NCI-H69 (cell line): Measurements from ENCODE around the gene LYRM4.
"Not testable (repeated sequence)": the region's sequence is repeated elsewhere in the genome, so short reads cannot be mapped to it uniquely, and the experiment has no call there.

Experiments
- DNase-seq: peaks from one replicate; lab custom pipeline; 2025; lab: John Stamatoyannopoulos, UW

LYRM4 gene

DNA sequence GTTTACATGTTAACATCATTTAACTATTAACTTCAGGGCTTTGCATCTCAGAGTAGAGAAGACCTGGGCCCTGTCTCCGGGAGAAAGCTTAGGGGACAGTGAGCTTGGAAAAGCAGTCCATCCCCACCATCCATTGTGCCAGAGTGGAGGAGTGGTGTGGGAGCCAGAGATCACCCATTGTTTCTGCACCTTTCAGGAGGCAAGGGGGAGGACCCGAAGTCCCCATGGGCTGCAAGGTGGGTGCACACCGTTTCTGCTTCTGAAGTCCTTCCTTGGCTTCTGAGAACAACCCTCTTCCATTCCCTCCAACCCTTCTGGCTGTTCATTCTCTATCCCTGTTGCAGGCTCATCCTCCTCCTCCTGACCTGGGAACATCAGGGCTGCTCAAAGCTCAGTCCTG lies 179.6 kb downstream of the LYRM4 start:
- DNase-seq = no peak

DNA sequence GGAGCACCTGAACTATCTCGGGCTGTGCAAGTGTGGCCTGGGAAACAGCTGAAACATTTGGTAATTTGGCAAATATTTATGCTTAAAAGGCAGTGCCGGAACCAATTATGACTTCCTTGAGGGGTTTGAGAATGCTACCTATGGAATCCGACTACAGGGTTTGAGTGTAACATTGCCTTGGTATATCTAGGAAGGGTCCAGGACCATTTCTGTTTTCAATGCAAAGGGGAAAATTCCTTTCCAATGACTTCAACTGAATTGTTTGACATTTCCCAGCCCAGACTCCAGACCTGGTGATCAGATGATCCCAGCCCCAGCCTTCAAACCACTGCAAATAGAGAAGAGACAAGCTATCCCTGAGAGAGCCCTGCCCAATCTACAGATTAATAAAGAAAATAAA lies 180.2 kb downstream of the LYRM4 start:
- no peak for DNase-seq

DNA sequence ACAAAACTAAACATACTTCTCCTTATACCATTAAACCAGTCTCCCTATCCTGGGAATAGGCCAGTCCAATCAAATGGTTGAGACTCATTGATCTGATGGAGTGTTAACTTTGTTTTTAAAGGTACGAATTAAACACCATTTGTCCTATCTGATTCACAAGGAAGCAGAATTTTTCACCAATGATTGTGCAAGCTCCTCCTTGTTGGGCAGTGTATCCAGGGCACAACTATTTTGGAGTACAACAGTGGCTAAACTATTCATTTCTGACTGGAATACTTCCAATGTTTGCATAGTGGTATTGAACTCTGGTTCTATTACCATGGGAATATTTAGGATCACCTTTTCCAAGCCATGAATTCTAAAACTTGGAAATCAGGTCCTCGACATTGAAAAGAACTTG lies 181.1 kb downstream of the LYRM4 start:
- no peak for DNase-seq

DNA sequence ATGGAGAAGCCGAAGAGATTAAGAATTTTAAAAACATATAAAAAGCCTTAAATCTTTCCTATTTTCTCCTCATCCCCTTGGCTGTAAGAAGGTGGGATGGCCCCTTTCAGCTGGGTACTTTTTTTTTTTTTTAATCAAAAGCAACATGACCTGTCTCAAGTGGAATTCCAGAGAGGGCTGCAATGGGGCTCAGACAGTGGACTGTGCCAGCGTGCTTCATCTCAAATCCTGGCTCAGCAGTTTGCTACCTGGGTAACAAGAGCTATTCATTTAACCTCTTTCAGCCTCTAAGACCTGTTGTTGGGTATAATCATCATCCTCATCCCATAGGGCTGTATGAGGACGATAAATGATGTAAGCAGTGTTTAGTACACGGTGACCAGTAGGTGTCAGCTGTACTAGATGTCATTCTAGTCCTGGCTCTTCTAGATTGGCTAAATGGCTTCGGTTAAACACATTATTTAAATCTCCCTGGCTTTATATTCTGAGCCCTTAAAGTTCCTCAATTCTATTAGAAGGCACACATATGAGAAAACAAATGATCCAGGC lies 182.6 kb downstream of the LYRM4 start:
- peak; percentile 30 for DNase-seq

DNA sequence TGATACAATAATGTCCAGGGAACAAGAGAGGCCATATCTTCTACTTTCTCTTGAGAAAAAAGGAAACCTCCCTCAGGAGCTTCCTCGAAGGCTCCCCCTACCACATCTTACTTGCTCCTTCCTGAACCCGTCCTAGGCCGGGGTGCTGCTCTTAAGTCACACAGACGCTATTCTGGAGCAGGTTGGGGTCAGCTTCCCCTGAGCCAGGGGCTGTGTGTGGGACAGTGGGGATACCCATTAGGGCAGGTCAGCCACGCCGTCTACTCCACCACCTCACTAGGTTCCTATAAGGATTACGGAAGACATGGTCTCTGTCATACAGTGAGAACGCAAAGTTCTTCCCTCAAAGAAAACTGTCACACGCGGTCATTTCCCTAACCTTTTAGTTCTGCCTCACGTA lies 183.8 kb downstream of the LYRM4 start:
- no peak for DNase-seq

DNA sequence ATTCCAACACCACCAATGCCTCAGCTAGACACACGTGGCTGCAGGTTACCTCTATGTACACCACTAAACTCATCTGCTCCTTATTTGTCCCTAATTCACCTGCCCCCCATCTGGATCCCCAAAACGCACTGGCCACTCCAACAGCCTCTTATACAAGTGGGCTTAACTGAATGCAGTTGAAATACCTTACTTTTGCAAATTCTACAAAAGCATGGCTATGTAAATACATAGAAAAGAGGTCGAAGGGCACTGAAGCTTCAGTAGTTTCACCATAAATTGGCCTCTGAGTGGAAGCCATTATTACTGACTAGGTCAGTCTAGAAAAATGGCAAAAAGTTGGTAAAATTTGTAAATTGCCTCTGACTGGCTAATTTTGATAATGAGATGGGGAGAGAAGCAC lies 186.8 kb downstream of the LYRM4 start:
- no peak for DNase-seq

DNA sequence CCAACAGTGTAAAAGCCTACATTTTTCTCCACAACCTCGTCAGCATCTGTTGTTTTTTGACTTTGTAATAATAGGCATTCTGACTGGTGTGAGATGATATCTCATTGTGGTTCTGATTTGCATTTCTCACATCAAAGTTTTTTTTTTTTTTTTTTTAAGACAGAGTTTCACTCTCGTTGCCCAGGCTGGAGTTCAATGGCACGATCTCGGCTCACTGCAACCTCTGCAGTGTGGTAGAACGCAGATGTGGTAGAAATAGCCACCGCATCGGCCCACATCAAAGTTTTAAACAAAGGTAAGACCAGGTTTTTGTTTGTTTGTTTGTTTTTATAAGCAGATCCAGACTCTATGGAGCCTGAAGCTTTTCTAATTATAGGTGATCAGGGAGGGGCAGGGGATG lies 188.3 kb downstream of the LYRM4 start:
- DNase-seq = no peak

DNA sequence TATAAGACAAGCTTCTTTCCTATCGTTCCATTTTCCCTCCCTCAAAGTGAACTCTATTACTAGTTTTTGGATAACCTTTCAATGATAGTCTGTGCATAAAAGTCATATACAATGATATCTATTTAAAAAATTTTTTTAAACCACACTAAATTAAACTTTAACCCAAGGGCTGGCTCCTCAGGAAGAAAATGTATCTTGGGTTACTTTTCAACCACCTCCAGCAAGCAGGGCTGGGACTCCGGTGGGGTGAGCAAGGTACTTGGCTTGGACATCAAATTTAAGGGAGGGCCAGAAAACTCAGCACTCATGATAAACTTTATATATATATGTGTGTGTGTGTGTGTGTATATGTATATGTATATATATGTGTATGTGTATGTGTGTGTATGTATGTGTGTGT lies 189.5 kb downstream of the LYRM4 start:
- DNase-seq = no peak

DNA sequence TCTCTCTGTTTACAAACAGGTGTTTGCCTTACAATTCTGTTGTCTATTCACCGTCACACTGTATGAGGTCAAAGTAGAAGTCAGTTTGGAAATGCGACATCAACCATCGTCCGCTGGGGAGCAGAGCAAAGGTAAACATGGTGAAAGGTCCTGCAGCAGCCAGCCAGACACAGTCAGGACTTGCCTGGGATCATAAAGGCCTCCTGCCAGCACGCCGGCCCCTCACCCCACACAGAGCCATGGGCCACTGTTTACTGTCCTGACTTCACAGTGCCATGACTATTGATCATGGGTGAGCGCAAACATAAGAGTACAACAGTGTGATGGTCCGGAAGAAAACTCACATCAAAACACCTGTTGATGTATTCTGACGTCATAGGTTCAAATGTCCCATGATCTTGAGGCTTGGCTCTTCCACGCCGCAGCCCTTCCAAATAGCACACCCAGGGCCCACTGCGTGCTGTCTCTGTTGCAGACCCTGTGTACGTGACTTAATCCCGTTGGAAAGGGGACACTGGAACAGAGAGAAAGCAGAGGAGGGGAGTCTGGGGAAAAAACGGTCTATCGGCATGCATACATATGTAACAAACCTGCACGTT lies 192.5 kb downstream of the LYRM4 start:
- DNase-seq = no peak

DNA sequence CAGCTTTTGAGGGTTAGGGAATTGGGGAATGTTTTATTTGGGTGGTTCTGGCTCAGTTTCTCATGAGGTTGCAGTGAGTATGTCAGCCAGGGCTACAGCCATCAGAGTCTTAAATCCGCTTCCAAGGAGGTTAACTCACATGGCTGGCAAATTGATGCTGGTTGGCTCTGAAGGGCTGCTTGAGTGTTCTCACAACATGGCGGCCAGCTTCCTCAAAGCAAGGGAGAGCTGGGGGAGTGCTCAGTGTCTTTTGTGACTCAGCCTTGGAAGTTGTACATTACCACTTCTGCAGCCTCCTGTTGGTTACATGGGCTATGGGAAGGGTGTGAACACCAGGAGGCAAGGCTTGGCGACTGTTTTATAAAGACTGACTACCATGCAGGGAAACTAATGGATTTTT lies 193.4 kb downstream of the LYRM4 start:
- DNase-seq = no peak

DNA sequence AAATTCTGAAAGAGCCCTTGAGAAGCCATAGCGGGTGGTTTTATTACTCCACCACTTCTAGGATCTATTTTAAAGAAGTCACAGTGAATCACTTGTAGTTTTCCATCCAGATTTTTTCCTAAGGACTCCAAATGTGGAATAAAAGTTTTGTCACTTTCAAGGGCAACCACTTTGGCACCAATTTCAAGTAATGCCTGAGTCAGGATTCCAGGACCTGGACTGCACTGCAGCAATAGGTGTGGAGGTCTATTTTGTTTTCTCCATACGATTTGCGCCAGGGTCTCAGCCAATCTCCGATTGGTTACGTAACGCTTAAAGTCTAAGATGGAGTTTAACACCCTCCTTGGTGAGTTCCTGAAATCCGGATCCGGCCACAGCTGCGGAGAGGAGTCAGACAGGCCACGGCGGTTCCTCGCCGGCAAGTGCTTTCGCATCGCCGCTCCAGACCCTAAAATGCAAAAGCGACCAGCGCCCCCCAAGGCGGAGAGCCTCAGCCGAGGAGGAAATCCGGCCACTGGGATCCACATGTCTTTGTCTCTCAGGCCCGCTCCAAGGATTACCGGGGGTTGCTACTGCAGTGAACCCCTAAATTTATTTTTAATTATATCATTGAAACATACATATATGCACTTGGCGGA lies 194.2 kb downstream of the LYRM4 start:
- no peak for DNase-seq

DNA sequence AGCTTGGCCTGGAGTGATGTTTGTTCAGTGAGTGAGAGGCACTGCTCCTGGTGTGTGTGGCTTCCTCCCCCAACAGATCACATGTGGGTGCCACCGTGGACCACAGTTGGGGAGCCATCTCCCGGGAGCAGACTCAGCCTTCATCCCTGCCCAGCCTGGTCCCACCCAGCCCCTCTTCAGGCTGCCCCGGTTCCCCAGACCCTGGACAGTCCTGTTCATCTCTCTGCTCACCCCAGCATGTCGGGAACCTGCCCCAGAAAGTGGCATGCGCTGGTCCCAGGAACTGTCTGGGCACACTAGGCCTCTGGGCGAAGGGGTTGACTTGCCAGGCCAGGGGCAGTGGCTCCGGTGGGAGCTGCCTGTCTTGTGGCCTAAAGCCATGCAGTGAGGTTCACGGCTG lies 197.1 kb downstream of the LYRM4 start:
- no peak for DNase-seq

DNA sequence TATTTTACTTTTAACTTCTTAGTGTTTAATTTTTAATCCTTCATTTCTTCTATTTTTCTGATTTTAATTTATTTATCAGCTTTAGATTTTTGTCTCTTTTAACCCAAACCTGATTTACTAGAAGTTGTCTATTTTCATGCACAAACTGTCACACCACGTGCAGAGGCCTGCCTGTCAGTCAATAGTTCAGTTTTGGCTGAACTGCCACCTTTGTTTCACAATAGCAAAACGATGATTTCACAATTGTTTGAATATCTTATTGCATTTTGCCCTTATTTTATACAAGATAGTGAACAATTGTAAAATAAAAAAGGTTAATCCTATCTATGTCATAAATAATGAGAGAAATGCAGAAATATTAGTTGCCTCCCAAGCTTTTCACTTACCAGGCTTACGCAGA lies 199.6 kb downstream of the LYRM4 start:
- DNase-seq = no peak

DNA sequence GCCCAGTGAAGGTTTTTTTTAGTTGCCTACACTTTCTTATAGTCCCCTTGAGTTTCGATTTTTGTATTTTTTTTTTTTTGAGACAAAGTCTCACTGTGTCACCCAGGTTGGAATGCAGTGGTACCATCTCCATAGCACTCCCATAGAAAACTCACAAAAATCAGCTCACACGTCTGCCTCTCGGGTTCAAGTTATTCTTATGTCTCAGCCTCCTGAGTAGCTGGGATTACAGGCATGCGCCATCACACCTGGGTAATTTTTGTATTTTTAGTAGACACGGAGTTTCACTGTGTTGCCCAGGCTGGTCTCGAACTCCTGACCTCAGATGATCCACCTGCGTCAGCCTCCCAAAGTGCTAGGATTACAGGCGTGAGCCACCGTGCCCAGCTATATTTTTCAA lies 200.3 kb downstream of the LYRM4 start:
- not testable (repeated sequence) for DNase-seq

DNA sequence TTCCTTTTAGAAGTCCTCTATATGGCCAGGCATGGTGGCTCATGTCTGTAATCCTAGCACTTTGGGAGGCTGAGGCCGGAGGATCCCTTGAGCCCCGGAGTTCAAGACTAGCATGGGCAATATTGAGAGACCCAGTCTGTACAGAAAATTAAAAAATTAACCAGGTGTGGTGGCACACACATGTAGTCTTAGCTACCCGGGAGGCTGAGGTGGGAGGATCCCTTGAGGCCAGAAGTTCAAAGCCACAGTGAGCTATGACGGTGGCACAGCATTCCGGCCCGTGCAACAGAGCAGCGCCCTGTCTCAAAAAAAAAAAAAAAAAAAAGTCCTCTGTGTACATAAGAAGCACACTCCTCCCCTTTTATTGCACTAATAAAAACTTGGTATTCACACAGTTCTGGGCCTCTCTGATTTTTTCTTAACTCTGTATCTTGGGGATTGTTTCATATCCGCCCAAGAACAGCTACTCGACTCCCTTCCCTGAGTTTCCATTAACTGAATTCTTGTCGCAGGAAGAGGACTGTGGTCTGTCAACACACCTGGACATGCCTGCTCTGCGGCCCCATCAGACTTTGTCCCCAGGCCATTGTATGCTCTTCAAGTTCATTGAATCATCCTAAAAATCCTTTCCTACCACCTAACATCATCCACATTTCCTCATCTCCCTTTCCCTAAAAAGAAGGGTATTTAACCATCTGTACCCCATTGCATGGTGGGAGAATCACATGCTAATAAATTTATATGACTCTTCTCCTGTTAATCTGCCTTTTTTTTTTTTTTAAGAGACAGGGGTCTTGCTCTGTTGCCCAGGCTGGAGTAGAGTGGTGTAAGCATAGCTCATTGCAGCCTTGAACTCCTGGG lies 201.5 kb downstream of the LYRM4 start:
- DNase-seq = no peak
